Activated CD4-positive, alpha-beta T cell treated with anti-CD3 and anti-CD28 coated beads, Interleukin-2, amount 50 U/mL, for 4 hours (primary cell): ENCODE data around the gene CDH2.

Experiments used
- DNase-seq, 2 experiments: peaks; one replicate each; pipeline ENCODE4 v3.0.0-alpha.2; 2020

Gene CDH2

DNA sequence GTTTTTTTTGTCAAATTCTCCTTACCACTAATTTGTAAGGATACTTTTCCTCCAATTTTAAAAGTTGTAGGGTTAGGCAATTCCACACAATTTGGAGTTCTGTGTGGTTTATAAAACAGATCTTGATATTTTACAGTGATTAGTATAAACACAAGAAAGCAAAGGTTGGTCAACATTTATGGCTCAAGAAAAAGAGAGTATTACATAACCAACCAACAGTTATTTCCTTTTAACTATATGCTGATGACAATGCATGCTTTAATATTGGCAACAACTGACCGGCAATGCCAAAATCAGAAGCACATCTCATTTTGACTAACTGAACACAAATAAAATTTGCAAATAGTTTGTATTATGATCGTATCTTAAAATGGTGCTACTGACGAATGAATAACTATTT lies 137.2 kb downstream of the CDH2 start:
- no peak for DNase-seq

- no peak for DNase-seq
Measured at GRCh38 chr18:28039078-28039477, 137.9 kb downstream of the CDH2 start.

- no peak for DNase-seq
Measured at GRCh38 chr18:28036488-28036887, 140.4 kb downstream of the CDH2 start.

DNA sequence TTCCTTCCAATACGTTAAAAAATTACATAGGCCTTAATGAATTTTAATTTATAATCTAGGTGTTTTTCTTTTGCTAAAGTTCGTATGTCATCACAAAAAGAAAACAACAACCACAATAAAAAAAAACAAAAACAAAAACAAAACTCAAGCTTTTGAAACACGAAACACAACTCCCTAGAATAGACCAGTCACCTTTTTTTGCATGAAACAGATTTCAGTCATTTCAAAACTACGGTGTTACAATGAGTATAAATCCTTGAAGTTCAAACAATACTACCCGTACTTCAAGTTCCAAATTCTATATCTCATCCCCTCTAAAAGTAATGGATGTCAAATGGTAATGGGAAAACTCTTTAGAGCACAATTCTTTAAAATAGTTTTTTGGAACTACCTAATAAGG lies 142.4 kb downstream of the CDH2 start:
- DNase-seq = no peak

DNA sequence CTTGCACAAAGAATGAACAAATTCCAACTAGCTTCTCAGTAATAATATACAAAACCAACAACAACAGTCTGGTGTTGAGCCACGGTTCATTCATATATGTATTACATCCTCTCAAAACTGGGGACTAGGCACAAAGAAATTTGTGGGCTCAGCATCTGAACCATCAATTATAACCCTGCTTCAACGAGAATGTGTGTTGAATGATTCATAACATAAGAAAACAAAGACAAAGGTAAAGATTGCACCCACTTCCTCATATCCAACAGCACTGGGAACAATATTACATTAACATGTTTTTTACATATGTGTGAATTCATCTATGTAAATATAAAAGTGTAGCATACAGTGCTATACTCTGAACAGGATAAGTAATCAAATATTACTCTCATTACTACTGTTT lies 144.8 kb downstream of the CDH2 start:
- no peak for DNase-seq

DNA sequence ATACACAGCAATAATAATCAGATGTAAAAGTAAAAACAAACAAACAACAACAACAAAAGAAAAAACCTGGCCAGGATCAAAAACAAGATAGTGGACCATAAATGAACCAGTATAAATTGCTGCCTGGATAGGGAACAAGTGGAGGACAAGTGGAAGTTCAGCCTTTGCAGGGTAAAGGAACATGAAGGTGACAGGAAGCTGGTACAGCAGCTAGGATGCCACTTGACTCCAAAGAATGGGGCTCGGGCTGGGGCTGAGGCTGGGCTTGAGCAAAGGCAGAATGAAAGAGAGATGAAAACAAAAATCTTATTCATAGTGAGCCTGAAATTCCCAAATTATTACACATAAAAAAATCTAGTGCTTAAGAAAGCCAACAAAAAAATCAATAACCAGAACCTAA lies 146.5 kb downstream of the CDH2 start:
- DNase-seq = no peak

DNA sequence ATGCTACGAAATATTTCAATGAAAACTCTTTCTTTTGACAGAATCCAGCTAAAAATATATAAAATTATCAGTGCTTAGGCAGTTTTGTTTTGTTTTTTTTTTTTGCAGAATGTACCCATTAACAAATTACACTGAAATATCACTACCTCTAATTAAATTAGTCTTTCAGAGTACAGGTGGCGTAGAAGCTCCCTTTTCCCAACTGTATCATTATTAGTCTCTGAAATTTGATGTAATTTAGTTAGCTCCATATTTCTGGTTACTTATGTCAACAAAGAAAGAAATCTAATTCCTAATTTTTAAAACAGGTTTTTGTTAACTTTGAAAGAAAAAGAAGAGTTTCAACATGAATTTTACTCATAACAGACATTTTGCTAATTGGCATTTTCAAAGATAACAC lies 149.2 kb downstream of the CDH2 start:
- DNase-seq = no peak

GRCh38 chr18:28019425-28020108 lies 157.4 kb downstream of the CDH2 start:
- DNase-seq = no peak

GRCh38 chr18:28018351-28018750 lies 158.6 kb downstream of the CDH2 start:
- no peak for DNase-seq

DNA sequence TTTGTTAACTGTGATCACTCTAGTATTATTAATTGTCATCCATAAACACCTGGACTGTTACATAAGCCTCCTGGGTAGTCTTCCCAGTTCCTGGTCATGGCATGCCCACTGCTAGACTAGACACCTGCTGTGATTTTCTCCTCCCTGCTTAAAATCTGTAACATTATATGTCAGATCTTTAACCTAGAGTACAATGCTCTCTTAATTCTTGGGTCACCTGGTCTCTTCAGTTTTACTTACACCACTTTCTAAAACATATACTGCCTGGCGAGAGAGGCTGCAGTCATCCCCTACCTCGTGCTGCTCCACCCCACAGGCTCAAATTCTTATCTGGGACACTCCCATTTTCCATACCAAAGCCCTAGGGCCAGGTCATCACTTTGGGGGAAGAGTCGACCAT lies 161.3 kb downstream of the CDH2 start:
- DNase-seq = no peak

- DNase-seq = no peak
Measured at GRCh38 chr18:28013066-28013465, 163.9 kb downstream of the CDH2 start.

GRCh38 chr18:28012336-28012735 lies 164.6 kb downstream of the CDH2 start:
- no peak for DNase-seq

DNA sequence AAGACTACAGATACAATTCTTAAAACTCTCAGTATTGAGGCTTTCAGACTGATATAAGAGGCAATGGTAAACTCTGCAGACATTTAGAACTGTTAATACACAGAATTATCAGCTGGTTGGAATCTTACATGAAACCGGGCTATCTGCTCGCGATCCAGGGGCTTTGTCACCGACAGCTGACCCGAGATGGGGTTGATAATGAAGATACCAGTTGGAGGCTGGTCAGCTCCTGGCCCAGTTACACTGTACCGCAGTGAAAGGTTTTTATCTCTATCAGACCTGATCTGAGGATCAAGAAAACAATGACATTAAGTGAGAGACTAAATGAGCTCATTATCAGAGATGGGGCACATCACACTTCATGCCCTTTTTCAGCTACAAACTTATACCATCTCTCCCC lies 167.3 kb downstream of the CDH2 start:
- DNase-seq = no peak

GRCh38 chr18:28007841-28008240 lies 169.1 kb downstream of the CDH2 start:
- no peak for DNase-seq

DNA sequence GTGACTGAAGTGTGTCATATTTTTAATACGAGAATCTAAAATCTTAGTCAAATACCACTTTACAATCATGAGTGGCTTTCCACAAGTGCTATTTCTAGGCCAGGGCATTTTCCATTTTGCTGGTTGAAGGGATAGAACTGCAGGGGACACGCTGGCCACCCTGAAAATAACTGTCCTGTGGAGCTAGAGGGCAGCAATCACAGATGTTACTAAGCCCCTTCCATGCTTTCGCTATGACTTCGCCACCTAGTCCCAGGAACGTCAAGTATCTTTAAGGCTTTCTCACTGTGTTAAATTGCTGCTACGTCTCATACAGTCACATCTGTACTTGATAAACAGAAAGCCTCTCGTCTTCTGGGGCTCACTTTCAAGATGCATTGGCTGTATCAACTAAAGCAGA lies 171.8 kb downstream of the CDH2 start:
- no peak for DNase-seq

GRCh38 chr18:28004606-28005005 lies 172.3 kb downstream of the CDH2 start:
- DNase-seq = no peak

- DNase-seq = no peak
Measured at GRCh38 chr18:28003451-28003850, 173.5 kb downstream of the CDH2 start.

- no peak for DNase-seq
Measured at GRCh38 chr18:28002841-28003240, 174.1 kb downstream of the CDH2 start.

- no peak for DNase-seq
Measured at GRCh38 chr18:27996801-27997272, 180.1 kb downstream of the CDH2 start.

DNA sequence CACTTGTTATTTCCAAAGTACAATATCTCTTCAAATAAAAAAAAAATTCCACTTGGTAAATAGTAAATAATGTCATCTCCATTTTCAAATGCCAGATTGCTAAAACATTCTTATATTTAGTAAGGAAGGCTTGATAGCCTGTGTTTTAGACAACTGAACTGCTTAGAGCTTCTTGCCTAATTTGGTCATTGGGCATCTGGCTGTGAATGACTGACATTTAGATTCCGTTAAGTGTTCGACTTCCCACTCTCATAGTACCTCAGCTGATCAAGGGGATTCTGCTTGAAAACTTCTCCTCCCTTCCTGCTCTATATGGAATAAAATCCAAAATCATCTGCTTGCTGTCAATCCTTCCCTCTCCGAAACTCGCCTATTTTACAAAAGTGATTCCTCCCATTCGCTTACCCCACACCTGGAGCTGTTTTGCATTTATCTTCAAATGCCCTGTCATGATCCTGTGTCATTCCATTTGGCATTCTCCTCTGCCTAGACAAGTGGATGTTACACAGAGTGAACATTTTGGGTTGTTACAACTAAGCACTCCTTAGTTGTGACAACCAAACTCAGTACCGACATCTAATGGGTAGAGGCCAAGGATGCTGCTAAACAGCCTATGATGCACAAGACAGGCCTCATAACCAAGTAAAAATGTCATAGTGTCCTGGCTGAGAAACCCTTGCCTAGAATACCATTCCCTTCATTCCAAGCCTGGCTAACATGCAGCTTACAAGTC lies 181.0 kb downstream of the CDH2 start:
- DNase-seq = no peak

GRCh38 chr18:27994571-27994970 lies 182.4 kb downstream of the CDH2 start:
- no peak for DNase-seq

DNA sequence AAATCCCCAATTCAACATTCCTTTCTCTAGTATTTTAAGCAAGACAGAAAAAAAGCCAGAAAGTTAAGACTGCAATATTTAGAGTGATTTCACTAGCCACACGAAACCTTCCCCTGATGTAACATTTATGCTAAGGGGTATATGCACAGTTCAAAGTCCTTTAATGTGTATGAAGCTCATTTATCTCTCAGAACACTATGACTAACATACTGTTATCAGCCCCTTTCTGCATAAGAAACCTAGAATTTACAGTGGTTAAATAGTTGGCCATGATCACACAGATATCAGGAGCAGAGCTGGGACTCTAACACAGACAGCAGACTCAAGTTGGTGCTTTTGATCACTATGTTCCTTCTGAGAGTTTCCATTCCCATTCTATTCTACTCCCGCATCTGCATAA lies 185.5 kb downstream of the CDH2 start:
- DNase-seq = no peak

DNA sequence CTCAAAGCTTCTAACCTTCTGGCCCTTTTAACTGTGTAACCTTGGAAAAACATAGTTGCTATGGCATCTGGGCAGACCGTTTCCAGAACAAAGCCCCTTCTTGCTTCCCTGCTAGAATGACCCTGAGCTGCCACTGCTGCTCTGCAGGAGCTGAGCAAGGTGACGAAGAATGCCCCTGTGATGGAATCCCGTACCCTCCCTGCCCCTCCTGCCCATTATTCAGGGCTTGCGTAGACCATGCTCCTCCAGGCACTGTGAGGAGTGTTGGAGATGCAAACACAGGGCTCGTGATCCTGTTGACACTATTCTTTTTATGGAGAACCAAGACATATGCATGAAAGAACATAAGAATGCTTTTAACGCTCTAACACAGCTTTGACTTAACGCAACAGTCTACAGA lies 191.1 kb downstream of the CDH2 start:
- no peak for DNase-seq

DNA sequence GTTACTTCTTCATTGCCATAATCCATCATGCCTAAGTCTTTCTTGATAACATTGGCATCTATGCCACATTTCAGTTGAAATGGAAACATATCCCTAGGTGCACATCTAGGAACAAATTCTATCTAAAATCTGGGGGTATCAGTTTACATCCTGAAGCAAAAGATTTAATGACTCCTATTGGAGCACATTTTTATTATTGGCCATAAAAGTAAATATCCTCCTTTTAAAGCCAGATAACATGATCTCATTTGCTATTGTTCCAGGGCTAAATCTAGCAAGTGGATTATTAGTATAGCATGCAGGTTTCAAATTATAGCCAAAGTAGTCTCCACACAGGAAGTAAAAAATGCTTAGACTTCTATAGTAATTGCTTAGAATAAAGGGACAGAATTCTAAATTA lies 193.2 kb downstream of the CDH2 start:
- DNase-seq = no peak
